GM12878 (cell line): ENCODE data around the gene TOX4. TPM values are rescaled to one million over a fixed set of nuclear protein-coding genes. Genes with fewer than 3 reads are reported as not detected.

Experiments used
- CREB1 ChIP-seq: IDR thresholded peaks from 2 replicates; pipeline ENCODE4 v1.6.1; 2012; ENCODE audit warnings: low read depth, mild to moderate bottlenecking, inconsistent platforms
- E2F8 ChIP-seq: fragments of 450-650 bp; IDR thresholded peaks from 2 replicates; pipeline ENCODE4 v1.6.1; 2018; ENCODE audit warnings: mild to moderate bottlenecking, low read depth, moderate library complexity; ENCODE audit not compliant: partially characterized antibody
- ETV6 ChIP-seq, 2 experiments: fragments of 450-650 bp in 1 of 2; IDR thresholded peaks in 1 of 2; conservative IDR thresholded peaks in 1 of 2; 2 replicates each; pipeline ENCODE4 v1.6.1; 2014; ENCODE audit warnings: antibody characterized with exemption in 1 of 2, borderline replicate concordance in 1 of 2, low read depth in 1 of 2, mild to moderate bottlenecking in 1 of 2, moderate library complexity in 1 of 2
- JUNB ChIP-seq: IDR thresholded peaks from 2 replicates; pipeline ENCODE4 v1.6.1; 2016; ENCODE audit warnings: antibody characterized with exemption, mild to moderate bottlenecking
- MLLT1 ChIP-seq: fragments of 450-650 bp; IDR thresholded peaks from 2 replicates; pipeline ENCODE4 v1.6.1; 2016; ENCODE audit warnings: mild to moderate bottlenecking
- MTA3 ChIP-seq: IDR thresholded peaks from 2 replicates; pipeline ENCODE4 v1.6.1; 2012; ENCODE audit warnings: low read length, inconsistent platforms, borderline replicate concordance
- NFYB ChIP-seq: IDR thresholded peaks from 2 replicates; pipeline ENCODE4 v1.6.1; 2011; ENCODE audit warnings: low read depth, mild to moderate bottlenecking, low read length, improper control_type of control experiment, moderate library complexity; ENCODE audit not compliant: insufficient read depth
- NR2F1 ChIP-seq: fragments of 450-650 bp; conservative IDR thresholded peaks from 2 replicates; pipeline ENCODE4 v1.6.1; 2017; ENCODE audit warnings: mild to moderate bottlenecking
- RAD21 ChIP-seq: IDR thresholded peaks from 2 replicates; pipeline ENCODE4 v1.6.1; 2011; ENCODE audit warnings: mild to moderate bottlenecking, low read depth, low read length, moderate library complexity; ENCODE audit not compliant: insufficient read depth
- REST ChIP-seq: IDR thresholded peaks from 2 replicates; pipeline ENCODE4 v1.6.1; 2012; ENCODE audit warnings: mild to moderate bottlenecking, low read depth, low read length
- SMAD1 ChIP-seq: fragments of 450-650 bp; IDR thresholded peaks from 2 replicates; pipeline ENCODE4 v1.6.1; 2018; ENCODE audit warnings: mild to moderate bottlenecking, low read depth; ENCODE audit not compliant: partially characterized antibody
- SREBF1 ChIP-seq: IDR thresholded peaks from 2 replicates; pipeline ENCODE4 v1.6.1; 2012; ENCODE audit warnings: mild to moderate bottlenecking, low read length
- SUPT20H ChIP-seq: IDR thresholded peaks from 2 replicates; pipeline ENCODE4 v1.6.1; 2011; ENCODE audit warnings: low read depth, mild to moderate bottlenecking, low read length, moderate library complexity, borderline replicate concordance; ENCODE audit not compliant: control insufficient read depth
- ZNF592 ChIP-seq: fragments of 450-650 bp; IDR thresholded peaks from 2 replicates; pipeline ENCODE4 v1.6.1; 2017; ENCODE audit warnings: mild to moderate bottlenecking, moderate library complexity
- polyA plus RNA-seq, 11 experiments: library from polyadenylated mRNA; depleted of rRNA in 4 of 11; unstranded in 6 of 11; stranded (reverse) in 5 of 11; fragments of >200 nt; fragmentation: Nextera tagmentation in 4 of 11; fragmentation: Illumina TruSeq in 1 of 11; extraction: Ambion mirVana in 4 of 11; extraction: Trizol in 1 of 11; gene quantifications; 1 replicate in 1 of 11; 2 replicates in 10 of 11; pipeline versions ENCODE4 v1.2.1 to v1.2.3, GENCODE V29; 2011 to 2016; ENCODE audit warnings: inconsistent platforms in 2 of 11, missing spikeins in 2 of 11, low read depth in 1 of 11
- total RNA-seq, 4 experiments: library from RNA; depleted of rRNA in 3 of 4; stranded (reverse); fragments of >200 nt in 3 of 4; fragmentation: Illumina TruSeq in 1 of 4; extraction: Trizol in 1 of 4; gene quantifications; 2 replicates each; pipeline versions ENCODE4 v1.2.1 to v1.2.3, GENCODE V29; 2013 to 2021

TOX4 gene
- total and polyA plus RNA-seq, 10 of the 15 experiments (the other 5 are each of a cell fraction or from before 2014, with no cell fraction given) = 18.4 to 113 (median 55.2) TPM

- no peak for TF ChIP-seq REST
- TF ChIP-seq NR2F1 = no peak
- no peak for TF ChIP-seq ZNF592
- TF ChIP-seq SREBF1 = no peak
- no peak for TF ChIP-seq MTA3
- no peak for TF ChIP-seq MLLT1
- TF ChIP-seq SUPT20H = no peak
- TF ChIP-seq CREB1 = no peak
- no peak for TF ChIP-seq NFYB
- no peak for TF ChIP-seq RAD21
- peak; percentile 46 for TF ChIP-seq JUNB
- no peak for TF ChIP-seq E2F8
- TF ChIP-seq SMAD1 = no peak
- TF ChIP-seq ETV6 (conservative IDR thresholded peaks at IDR 0.05 in 1 of 2, IDR thresholded peaks at IDR 0.05 in 1 of 2; ENCODE audit: borderline replicate concordance in 1 of 2, low read depth in 1 of 2) = no peak
Observed at GRCh38 chr14:21505012-21505553, 28.1 kb downstream of the TOX4 start (continued).
